KOPT-K1 (cell line): ENCODE measurements around the gene DRAXIN.
A peak's percentile ranks its signal among the peaks of the same experiment; 100 is the strongest.

Experiments used
- H3K27ac ChIP-seq: fragments of 200-600 bp; sonication (generic); 2 replicates; pipeline ENCODE4 v1.5.1; 2016; ENCODE audit warnings: antibody characterized with exemption, mild to moderate bottlenecking, low read depth, low read length; ENCODE audit not compliant: poor library complexity, severe bottlenecking
- H3K36me3 ChIP-seq: fragments of 200-600 bp; sonication (generic); 2 replicates; pipeline ENCODE4 v1.5.1; 2017; ENCODE audit warnings: antibody characterized with exemption, mild to moderate bottlenecking, low read length, moderate library complexity; ENCODE audit not compliant: insufficient read depth
- H3K9me3 ChIP-seq: fragments of 200-600 bp; sonication (generic); 2 replicates; pipeline ENCODE4 v1.5.1; 2017; ENCODE audit warnings: antibody characterized with exemption, low read length, mild to moderate bottlenecking; ENCODE audit not compliant: insufficient read depth, poor library complexity, severe bottlenecking

The DRAXIN gene

DNA sequence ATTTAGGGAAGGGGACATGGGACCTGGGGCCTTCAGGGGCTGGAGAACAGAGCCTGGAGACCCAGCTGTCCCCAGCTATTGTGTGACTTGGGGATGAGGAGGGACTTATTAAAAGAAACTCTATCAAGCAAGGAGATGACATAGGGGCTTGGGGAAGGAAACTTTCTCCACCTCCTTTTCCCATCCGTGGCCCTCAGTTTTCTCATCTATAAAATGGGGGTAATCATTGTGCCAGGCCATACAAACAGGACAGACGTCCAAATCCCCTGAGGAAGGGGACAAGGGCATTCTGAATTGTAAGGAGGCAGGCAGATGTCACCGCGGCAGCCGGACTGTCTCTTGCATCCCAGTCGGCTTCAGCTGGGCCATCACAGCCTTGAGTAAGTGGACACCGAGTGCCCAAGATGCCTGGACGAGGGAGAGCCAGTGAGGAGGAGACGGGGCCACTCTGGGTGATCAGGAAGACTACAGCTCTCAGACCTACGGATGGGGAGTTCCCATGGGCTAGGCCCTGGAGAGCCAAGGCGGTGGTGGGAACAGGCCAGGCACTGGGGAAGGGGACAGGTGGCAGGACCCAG, 39.2 kb upstream of the DRAXIN start:
- Histone ChIP-seq H3K9me3 (no peaks in the 10 kb centered on the region), H3K27ac (no peak overlapping the region)

DNA sequence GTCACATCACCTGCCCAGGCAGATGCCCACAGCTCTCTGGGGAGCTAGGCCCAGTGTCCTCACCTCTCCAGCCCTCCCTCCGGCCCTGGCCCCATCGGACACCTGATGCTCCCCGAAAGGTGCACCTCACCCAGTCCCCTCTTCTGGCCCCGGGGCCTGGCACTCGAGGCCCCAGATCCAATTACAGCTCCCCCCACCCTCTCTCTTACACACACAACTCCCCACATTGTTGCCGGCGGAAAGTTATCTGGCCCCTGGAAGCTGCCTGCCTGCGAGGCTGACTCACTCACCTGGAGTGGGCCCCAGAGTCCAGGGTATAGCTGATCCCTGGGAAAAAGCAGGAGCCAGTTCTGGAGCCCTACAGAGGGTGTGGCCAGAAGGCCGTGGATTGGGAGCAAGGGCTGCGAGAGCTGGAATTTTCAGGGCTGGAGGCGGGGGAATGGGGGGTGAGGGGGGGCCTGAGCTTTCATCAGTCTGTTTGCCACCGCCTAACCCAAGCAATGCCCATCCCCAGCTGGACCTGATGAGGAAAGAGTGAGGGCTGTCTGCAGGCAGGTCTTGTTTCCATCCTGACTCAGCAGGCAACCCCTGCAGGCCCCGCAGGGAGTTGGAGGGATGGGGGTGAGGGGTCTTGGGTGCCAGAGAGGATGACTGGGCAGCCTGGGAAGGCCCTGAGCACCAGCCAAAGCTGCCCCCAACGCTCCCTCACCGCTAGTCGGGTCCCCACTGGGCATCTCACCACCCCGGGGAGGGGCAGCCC, 38.2 kb upstream of the DRAXIN start:
- Histone ChIP-seq H3K36me3 (peaks cover 17% of the 10 kb centered on the region), H3K27ac (no peak overlapping the region), H3K9me3 (no peaks in the 10 kb centered on the region)

More for the DNA sequence above, 39.2 kb upstream of the DRAXIN start:
- peaks cover 8% of the 10 kb centered on the region for H3K36me3 ChIP-seq

DNA sequence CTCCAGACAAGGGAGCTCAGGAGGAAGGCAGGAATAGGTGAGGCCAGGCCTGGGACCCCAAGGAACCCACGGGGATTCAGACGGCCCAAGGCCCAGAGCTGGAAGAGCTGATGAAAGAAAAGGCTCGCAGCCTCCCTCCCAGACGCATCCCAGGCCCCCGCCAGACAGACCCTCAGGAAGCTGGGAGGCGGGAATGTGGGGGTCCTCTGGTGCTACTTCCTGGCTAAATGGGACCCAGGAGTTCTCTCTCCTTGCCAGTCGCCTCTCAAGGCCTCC, 37.7 kb upstream of the DRAXIN start:
- no peaks in the 10 kb centered on the region for H3K9me3 ChIP-seq
- H3K27ac ChIP-seq = no peak overlapping the region

DNA sequence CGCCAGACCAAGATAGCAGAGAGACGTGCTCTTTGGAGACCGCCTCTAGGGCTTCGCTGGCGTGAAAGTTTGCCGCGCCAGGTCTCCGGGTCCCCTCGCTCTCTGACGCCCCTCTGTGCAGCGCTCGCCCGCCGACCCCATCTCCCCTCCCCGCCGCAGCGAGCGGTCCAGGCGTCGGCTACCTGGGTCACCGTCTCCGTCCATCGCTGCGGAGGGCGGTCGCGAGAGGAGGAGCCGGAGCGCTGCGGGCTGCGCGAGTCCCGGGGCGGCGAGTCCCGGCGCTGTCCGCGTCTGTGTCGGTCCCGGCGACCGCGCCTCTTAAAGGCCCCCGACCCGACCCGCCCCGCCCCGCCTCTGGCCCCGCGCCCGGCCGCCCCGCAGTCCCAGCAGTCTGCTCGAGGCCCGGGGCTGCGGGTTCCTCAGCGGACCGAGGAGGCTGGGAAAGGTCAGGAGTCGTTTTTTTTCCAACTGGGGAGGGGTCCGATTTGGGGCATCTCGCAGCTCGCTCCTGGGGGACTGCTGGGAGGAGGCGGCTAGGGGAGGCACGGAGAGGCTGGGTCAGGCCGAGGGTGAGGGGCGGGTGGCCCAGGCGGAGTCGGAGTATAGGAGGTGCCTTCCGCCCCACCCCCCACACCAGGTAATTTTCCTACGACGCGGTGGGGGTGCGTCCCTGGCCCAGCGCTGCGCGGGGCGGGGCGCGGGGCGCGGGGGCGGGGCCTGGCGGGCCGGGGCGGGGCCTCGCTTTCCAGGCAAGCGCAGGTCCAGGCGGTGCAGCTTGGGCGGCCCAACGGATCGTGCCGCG, 37.2 kb upstream of the DRAXIN start, which contains the start of the genes FBXO2 and FBXO44:
Gene FBXO2 (minus strand): TSS at position 293 of the 802 bp plus-strand sequence. CDS start 89 bp downstream, at position 204.
Gene FBXO44 (plus strand): TSS at position 741 of the 802 bp plus-strand sequence. CDS start 959 bp downstream, outside the sequence.
- peak within 1 kb of the TSS; percentile 39 for H3K27ac ChIP-seq
- H3K9me3 ChIP-seq = no peaks in the 10 kb centered on the region
- peaks cover 24% of the 10 kb centered on the region for H3K36me3 ChIP-seq

More for the DNA sequence above, 37.7 kb upstream of the DRAXIN start:
- H3K36me3 ChIP-seq = peaks cover 21% of the 10 kb centered on the region

DNA sequence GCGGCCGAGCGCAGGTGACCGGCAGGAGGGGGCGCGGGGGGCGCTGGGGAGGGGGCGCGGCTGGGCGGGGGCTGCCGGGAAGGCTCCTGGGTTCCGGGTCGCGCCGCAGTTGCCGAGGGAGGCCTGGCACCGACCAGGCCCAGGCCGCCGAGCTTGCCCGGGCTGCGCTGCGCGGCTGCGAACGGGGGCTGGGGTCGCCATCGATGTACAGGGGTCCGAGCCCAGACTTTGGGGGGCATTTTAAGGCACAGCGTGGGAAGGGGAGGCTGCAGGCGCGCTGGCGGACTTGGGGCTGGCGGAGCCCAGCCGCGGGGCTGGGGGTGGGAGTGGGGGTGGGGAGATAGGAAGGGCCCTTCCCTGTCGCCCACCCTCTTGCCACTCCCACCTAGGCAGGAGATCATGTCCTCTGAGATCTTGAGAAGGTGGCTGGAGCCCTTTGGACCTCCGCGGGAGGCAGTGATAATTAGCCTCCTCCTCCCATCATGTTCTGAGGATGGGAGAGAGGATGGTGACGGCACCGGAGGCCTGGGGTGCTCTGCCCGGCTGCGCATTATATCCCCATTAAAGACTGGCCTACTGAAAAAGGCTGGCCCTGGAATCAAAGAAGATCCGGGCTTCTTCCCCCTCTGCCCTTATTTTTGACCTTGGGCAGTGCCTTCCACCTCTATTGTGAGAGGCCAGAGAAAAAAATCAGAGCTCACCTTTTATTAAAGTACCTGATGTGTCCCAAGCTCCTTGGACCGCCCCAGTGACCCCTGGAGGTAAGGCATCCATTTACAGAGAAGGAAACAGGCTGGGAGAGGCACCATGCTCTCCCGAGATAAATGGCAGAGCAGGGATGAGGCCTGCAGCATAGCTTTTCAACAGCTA, 36.3 kb upstream of the DRAXIN start:
- no peaks in the 10 kb centered on the region for H3K9me3 ChIP-seq
- H3K27ac ChIP-seq = peak overlapping the region; percentile 39
- peaks cover 24% of the 10 kb centered on the region for H3K36me3 ChIP-seq

DNA sequence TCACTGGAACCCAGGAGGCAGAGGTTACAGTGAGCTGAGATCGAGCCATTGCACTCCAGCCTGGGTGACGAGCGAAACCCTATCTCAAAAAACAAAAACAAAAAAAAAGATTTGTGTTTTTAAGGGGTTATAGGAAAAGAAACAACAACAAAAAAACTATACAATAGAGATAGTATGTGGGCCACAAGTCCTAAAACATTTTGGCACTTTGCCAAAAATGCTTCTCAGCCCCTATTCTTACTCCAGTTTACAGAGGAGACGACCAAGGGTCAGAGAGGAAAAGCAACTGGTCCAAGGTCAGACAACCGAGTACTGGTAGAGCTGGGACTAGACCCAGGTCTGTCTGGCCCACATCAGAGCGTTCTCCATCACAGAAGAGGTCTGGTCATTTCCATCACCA, 33.9 kb upstream of the DRAXIN start:
- H3K9me3 ChIP-seq = no peaks in the 10 kb centered on the region
- peaks cover 40% of the 10 kb centered on the region for H3K36me3 ChIP-seq
- no peak overlapping the region for H3K27ac ChIP-seq

DNA sequence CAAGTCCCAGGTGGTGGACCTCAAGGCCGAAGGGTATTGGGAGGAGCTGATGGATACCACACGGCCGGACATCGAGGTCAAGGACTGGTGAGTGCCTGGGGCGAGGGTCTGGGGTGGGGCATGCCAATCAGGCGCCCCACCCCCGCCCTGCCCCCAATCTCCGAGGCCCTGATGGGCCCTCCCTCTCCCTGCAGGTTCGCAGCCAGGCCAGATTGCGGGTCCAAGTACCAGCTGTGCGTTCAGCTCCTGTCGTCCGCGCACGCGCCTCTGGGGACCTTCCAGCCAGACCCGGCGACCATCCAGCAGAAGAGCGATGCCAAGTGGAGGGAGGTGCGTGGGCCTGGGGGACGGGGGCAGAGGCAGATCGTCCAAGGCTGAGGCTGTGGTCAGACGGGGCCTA, 33.0 kb upstream of the DRAXIN start:
- Histone ChIP-seq H3K27ac (no peak overlapping the region), H3K9me3 (no peaks in the 10 kb centered on the region), H3K36me3 (peaks cover 40% of the 10 kb centered on the region)

DNA sequence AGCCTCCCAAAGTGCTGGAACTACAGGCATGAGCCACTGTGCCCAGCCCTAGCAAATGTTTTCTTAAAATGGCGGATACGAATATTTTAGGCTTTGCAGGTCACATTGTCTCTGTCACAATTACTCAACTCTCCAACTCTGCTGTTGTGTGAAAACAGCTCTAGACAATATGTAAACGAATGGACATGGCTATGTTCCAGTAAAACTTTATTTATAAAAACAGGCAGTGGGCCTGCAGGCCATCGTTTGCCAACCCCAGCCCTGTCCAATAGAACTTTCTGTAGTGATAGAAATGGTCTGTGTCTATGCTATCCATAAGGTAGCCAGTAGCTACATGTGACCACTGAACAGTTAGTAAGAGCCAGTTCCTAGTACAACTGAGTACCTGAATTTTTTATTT, 31.8 kb upstream of the DRAXIN start:
- Histone ChIP-seq H3K36me3 (peaks cover 40% of the 10 kb centered on the region), H3K9me3 (no peaks in the 10 kb centered on the region), H3K27ac (no peak overlapping the region)

DNA sequence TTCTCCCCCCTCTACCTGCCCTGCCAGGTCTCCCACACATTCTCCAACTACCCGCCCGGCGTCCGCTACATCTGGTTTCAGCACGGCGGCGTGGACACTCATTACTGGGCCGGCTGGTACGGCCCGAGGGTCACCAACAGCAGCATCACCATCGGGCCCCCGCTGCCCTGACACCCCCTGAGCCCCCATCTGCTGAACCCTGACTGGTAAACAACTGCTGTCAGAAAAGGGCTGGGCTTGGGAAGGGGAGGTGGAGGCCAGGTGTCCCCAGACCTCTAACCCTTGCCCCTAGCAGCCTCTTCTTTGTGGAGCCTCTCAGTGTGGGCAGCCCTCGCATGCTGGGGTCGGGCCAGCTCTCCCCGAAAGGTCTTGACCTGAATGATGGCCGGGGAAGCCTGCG, 30.4 kb upstream of the DRAXIN start:
- Histone ChIP-seq H3K9me3 (no peaks in the 10 kb centered on the region), H3K36me3 (peaks cover 40% of the 10 kb centered on the region), H3K27ac (no peak overlapping the region)

DNA sequence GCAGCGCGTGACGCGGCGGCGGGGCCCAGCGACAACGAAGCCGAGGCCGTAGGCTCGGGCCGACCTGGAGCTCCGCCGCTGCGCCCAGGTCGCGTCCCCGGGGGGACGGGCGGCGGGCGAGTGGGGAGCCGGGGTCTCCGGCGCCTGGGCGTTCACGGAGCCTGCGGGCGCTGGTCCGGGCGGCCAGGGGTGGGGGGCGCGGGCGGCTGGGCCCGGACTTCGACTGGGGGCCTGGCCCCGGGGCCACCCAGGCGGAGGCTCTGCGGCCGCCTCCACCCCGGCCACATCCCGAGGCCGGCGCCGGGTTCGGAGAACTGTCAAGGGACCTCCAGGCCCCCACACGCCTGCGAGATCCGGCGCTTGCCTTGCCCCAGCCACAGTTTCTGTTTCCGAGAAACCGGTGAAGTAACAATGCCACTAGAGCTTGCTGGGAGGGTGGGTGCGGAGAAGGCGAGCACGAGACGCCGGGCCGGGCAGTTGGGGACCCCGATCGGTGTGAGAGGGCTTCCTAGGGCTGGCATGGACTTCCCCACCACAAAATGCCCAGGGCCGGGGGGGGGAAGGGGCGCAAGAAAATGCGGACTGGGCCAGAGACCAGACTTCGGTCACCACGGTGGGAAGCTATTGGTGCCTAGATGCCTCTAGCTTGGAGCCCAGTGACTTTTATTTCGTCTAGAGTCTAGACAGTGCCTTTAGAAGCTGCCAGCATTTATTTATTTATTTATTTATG, 27.0 kb upstream of the DRAXIN start:
- Histone ChIP-seq H3K9me3 (no peaks in the 10 kb centered on the region), H3K36me3 (peaks cover 33% of the 10 kb centered on the region), H3K27ac (peak overlapping the region; percentile 62)

DNA sequence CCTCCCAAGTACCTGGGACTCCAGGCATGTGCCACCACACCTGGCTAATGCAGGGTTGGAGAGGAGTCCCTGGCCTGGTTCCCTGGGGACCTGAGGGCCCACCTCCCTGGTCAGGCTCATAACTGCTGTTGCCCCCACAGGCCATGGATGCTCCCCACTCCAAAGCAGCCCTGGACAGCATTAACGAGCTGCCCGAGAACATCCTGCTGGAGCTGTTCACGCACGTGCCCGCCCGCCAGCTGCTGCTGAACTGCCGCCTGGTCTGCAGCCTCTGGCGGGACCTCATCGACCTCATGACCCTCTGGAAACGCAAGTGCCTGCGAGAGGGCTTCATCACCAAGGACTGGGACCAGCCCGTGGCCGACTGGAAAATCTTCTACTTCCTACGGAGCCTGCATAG, 23.0 kb upstream of the DRAXIN start:
- no peak overlapping the region for H3K27ac ChIP-seq
- H3K36me3 ChIP-seq = peaks cover 52% of the 10 kb centered on the region

DNA sequence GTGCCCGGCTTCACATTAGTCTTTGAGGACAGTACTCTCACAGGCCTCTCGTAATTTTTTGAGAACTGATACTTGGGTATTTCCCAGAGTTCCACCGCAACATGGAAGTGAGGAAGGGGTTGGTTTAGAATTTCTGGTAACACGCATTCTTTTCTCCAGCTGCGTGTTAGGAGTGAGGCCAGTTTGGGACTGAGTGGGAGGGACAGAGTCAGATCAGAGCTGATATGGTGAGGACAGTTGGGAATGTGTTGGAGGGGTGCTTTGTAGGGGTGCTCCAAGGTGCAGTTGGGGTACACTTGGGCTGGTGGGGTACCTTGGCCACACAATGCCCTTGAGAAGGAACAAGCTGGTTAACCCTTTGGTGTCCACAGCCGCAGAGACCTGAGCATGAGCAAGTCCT, 20.8 kb upstream of the DRAXIN start:
- Histone ChIP-seq H3K27ac (no peak overlapping the region), H3K9me3 (no peaks in the 10 kb centered on the region), H3K36me3 (peaks cover 74% of the 10 kb centered on the region)

More for the DNA sequence above, 23.0 kb upstream of the DRAXIN start:
- no peaks in the 10 kb centered on the region for H3K9me3 ChIP-seq

DNA sequence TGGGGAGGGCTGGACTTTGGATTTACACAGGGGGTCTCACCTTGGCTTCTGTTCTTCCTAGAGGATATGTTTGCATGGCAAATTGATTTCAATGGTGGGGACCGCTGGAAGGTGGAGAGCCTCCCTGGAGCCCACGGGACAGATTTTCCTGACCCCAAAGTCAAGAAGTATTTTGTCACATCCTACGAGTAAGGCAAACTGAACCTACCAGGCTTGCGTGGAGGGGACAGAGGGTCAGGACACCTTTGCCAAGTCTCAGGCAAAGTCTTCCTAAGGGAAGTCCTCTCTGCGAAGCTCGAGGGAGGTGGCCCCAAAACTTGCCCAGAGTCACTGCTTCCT, 20.3 kb upstream of the DRAXIN start:
- Histone ChIP-seq H3K36me3 (peaks cover 78% of the 10 kb centered on the region), H3K9me3 (no peaks in the 10 kb centered on the region), H3K27ac (no peak overlapping the region)

DNA sequence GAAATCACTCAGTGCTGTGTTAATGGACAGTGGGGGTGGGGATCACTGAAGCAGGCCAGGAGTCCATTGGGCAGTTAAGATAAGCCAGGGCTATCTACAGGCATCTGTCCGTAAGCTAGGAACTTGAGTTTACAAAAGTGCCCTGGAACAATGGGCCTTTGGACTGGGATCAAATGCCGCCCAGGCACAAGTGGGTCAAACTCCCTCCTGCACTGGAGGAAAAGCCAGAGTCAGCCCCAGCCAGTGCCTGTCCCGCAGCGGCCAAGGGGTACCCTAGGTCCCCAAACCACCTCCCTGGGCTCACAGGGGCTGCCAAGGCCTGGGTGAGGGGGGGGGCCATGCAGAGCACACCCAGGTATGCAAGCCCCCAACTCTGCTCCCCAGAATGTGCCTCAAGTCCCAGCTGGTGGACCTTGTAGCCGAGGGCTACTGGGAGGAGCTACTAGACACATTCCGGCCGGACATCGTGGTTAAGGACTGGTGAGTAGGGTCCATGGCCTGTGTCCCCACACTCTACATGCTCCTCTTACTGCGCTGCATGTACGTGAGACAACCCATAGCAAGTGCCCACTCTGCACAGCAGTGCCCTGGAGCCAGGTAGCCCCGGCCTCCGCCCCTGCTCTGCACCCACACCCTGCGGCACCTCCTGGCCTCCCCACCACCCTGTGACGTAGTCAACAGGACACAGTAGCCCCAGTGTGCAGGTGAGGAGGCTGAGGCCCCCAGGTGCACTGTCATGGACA, 19.8 kb upstream of the DRAXIN start:
- peaks cover 80% of the 10 kb centered on the region for H3K36me3 ChIP-seq
- no peaks in the 10 kb centered on the region for H3K9me3 ChIP-seq
- no peak overlapping the region for H3K27ac ChIP-seq
